ENCODE data around the gene CAMK1D. TPM values are rescaled to one million over a fixed set of nuclear protein-coding genes. Genes with fewer than 3 reads are reported as not detected.
A peak's percentile ranks its signal among the peaks of the same experiment; 100 is the strongest.

CAMK1D gene
- total RNA-seq, 1 donor from 2014 or later: 0.64 TPM

- DNase-seq (ENCODE audit: low read depth in 2 of 2): no peak
Observed at GRCh38 chr10:12649012-12649584, 299.8 kb downstream of the CAMK1D start.

- DNase-seq (ENCODE audit: low read depth in 2 of 2): no peak
Observed at GRCh38 chr10:12650122-12650521, 300.8 kb downstream of the CAMK1D start.

GRCh38 chr10:12650538-12651298, 301.4 kb downstream of the CAMK1D start:
- no peak for DNase-seq (ENCODE audit: low read depth in 2 of 2)

DNA sequence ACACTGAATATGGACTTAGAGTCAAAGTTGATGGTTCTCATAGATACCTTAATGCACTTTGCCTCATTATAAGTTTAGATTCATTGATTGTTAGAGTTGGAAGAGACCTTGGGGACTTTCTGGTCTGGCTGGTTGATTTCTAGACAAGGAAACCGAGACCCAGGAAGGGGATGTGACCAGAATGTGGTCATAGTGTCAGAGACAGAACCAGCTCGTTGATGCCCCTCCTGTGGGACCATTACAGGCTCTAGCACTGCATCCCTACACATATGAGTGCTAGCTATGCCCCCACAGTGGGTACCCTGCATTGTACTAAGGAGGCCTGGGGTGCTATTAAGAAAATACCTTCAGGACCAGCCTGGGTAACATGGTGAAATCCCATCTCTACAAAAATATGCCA, 306.6 kb downstream of the CAMK1D start:
- DNase-seq (ENCODE audit: low read depth in 2 of 2): no peak

- DNase-seq (ENCODE audit: low read depth in 2 of 2): peak; percentile 47 to 68
Observed at GRCh38 chr10:12656518-12657142, 307.3 kb downstream of the CAMK1D start.

- DNase-seq (ENCODE audit: low read depth in 2 of 2): no peak
Observed at GRCh38 chr10:12657489-12657888, 308.1 kb downstream of the CAMK1D start.

GRCh38 chr10:12658526-12658925, 309.2 kb downstream of the CAMK1D start:
- DNase-seq (ENCODE audit: low read depth in 2 of 2): no peak

DNA sequence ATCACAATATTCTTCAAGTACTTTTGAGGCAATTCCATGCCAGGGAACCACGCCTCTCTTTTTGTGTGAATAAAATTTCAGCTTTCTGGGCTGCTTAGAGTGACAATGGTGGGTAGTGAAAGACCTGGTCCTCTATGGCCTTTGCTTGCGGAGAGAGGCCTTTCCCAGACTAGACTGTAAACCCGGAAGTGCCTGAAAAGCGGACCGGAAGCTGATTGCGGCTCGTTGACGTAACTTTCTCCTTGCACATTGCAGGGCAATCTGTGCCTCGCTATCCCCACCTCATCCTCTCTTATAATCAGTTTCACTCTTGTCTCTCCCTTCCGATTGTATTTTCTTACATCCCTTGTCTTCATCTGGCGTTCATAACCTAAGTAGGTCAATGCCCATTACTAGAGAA, 310.4 kb downstream of the CAMK1D start:
- DNase-seq (ENCODE audit: low read depth in 2 of 2): no peak

GRCh38 chr10:12660812-12661211, 311.5 kb downstream of the CAMK1D start:
- DNase-seq (ENCODE audit: low read depth in 2 of 2): no peak

GRCh38 chr10:12661671-12662070, 312.3 kb downstream of the CAMK1D start:
- no peak for DNase-seq (ENCODE audit: low read depth in 2 of 2)

GRCh38 chr10:12663863-12664262, 314.5 kb downstream of the CAMK1D start:
- DNase-seq (ENCODE audit: low read depth in 2 of 2): no peak

DNA sequence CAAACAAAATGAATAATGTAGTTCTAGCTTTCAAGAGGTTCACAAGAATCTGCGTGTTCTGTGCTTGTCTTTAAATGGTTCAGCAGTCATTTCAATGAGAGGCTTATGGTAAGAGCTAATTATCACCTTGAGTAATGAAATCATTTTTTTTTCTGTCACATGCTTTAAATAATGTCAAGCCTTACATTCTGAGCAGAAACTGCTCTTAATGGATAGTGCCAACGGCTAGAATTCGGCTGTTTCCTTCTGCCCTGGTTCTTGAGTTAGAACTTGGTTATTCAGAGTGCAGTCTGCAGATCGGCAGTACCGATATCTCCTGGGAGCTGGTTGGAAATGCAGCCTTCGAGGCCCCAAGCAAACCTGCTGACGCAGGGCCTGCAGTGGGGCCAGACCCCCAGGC, 316.2 kb downstream of the CAMK1D start:
- no peak for DNase-seq (ENCODE audit: low read depth in 2 of 2)

- no peak for DNase-seq (ENCODE audit: low read depth in 2 of 2)
Observed at GRCh38 chr10:12667052-12667451, 317.7 kb downstream of the CAMK1D start.

DNA sequence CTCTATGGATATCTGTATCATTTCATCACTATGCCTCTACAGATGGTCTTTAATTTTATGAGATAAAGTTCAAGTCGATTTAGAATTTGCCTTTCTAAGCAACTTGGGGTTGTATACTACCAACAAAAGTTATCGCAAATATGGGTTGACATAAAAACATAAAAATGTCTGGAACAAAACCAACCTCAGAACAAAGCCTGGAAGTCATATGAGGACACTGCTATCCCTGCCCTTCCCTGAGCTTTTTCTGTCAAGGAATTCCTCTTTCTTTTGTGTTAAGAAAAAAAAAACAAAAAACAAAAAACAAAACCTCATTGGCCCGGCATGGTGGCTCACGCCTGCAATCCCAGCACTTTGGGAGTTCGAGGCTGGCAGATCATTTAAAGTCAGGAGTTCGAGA, 319.3 kb downstream of the CAMK1D start:
- DNase-seq (ENCODE audit: low read depth in 2 of 2): peak in 1 of 2 donors; percentile 43

GRCh38 chr10:12670004-12670403, 320.7 kb downstream of the CAMK1D start:
- no peak for DNase-seq (ENCODE audit: low read depth in 2 of 2)

DNA sequence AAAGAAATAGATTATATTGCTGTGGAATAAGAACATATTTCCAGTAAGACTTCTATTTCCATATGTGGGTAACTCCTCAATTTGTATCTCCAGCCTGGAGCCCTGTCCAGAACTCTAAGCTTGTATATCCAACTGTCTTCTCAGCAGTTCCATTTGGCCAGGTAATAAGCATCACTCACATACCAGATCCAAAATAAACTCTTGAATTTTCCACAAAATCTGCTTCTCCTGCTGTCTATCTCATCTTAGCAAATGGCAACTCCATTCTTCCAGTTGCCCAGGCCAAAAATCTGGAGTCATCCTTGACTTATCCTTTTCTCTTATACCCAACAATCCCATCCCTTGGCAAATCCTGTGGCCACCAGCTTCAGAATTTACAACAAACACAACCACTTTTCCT, 325.8 kb downstream of the CAMK1D start:
- no peak for DNase-seq (ENCODE audit: low read depth in 2 of 2)

- no peak for DNase-seq (ENCODE audit: low read depth in 2 of 2)
Observed at GRCh38 chr10:12679636-12680035, 330.3 kb downstream of the CAMK1D start.

DNA sequence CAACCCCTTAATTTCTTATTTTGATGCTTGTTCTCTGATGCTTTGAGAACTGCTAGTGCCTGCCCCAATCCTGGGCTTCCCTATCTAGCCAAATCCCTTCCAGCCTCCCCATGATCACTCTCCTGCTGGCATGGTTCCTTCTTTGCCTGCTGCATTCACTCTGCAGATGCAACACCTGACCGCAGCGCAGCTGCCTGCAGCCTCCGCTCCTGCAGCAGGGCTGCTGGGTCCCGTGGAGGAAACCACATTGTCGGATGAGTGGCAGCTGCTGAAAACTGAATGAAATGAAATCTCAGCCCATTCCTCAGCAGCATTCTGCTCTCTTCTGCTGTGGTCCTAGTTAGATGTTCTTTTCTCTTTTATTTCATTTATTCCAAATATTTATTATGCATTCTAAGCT, 331.9 kb downstream of the CAMK1D start:
- no peak for DNase-seq (ENCODE audit: low read depth in 2 of 2)

- DNase-seq (ENCODE audit: low read depth in 2 of 2): no peak
Observed at GRCh38 chr10:12684784-12685183, 335.4 kb downstream of the CAMK1D start.

DNA sequence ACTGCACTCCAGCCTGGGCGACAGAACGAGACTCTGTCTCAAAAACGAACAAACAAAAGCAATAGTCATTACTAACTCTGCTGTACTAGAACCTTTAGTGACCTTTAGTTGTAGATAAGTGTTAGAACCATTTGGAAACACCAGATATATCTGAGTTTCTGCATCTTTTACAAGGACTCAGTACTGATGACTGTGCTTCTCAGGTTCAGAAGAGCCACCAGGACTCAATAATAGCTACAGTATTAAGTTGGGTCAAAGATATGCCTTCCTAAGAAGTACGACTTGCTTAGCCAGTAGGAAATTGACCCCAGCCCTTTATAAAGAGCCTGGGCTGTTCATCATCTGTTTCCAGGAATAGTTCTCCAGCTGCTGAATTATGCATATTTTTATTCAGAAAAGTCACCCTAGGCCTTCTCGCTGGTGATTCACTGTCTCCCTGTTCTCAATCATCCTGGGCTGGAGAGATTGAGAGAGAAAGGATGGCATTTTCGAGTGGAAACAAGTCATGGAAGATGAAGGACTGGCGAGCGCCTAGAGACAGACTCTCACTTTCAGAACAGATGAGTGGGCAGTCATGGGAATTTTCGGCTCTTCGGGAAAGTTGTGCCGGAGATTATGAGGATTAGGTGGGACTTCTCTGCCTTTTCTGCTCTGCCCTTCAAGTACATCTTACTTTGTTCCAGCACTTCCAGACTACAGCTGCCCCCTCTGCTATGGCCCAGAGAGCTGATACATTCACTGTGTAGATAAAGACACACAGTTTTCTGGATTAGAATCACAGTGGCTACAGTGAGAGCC, 336.1 kb downstream of the CAMK1D start:
- peak in 1 of 2 donors; percentile 17 for DNase-seq (ENCODE audit: low read depth in 2 of 2)

GRCh38 chr10:12687996-12688395, 338.6 kb downstream of the CAMK1D start:
- no peak for DNase-seq (ENCODE audit: low read depth in 2 of 2)

DNA sequence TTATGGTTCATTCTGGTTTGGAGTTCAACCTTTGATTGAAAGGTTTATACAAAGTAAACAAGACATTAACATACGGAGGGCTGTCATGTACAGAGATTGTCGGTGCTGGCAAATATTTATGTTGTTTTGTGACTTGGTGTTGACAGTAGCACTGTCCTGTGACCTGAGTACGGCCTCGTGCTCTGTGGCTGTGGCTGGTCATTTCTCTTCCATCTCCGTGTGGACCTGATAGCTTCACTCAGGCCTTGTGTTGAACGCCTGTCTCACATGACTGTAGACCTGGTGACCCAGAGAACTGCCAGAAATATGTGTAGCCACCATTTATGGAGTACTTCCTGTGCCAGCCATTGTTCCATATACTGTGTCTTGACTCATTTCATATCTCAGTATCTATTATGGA, 340.5 kb downstream of the CAMK1D start:
- no peak for DNase-seq (ENCODE audit: low read depth in 2 of 2)
